Measurements from ENCODE around the gene TEPSIN.
A peak's percentile ranks its signal among the peaks of the same experiment; 100 is the strongest.

TEPSIN gene

DNA sequence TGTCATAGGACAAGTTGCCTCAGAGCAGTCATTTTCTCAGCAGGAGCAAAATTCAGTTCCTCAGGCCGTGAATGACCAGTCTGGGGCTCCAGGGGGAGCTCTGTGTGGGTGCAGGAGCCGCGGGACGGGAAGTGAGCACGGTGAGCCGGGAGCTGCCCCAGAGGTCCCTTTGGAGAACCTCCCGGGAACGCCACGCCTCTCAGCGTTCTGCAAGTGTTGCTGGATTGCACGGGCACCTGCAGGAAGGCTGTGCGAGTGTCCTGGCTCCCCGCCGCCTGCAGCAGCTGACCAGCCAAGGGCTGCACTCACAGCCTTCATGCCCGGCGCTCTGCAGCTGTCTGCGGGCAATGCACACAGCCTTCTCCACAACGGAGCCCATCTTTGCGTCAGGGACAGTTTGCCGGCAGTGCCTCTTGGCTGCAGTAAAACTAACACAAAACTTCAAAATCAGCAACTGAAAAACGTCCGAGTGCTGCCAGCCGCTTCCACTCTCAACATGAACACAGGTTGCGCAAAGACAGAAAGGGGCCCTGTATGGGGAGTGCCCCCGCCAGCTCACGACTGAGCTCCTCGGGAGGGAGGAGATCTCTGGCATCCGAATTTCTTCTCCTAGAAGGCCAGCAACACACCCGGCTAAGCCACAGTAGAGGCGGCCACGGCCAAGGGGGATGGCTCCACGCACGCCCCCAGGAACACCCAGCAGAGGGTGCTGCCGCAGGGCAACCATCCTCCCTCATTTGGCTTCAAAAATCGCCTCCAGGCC, 16.3 kb upstream of the TEPSIN start:
- Histone ChIP-seq H3K27ac (ENCODE audit: low read length) (no peak overlapping the region), H3F3A (ENCODE audit: insufficient read depth, low read length) (no peaks in the 10 kb centered on the region), H3K4me1 (ENCODE audit: low read length) (no peaks in the 10 kb centered on the region), H3K27me3 (replicated peaks; ENCODE audit: insufficient read depth, low read length) (no peaks in the 10 kb centered on the region), H3K9me2 (replicated peaks; ENCODE audit: insufficient read depth, low read length) (no peaks in the 10 kb centered on the region), H3K9ac (ENCODE audit: low read length) (no peak overlapping the region), H3K36me3 (replicated peaks; ENCODE audit: insufficient read depth, low read length) (peaks cover 3% of the 10 kb centered on the region; the same call in 1 of the 2 replicates), H3K79me2 (ENCODE audit: low read length) (no peaks in the 10 kb centered on the region), H2AFZ (ENCODE audit: low read length) (no peak overlapping the region), H3K9me3 (replicated peaks; ENCODE audit: insufficient read depth, low read length) (no peaks in the 10 kb centered on the region), H4K20me1 (ENCODE audit: insufficient read depth, low read length) (no peaks in the 10 kb centered on the region), H3K4me3 (ENCODE audit: low read length) (no peak overlapping the region), H3K4me2 (ENCODE audit: low read depth, low read length) (no peak overlapping the region)
- TF ChIP-seq EZH2phosphoT487 (IDR thresholded peaks at IDR 0.05; ENCODE audit: low read length) (no peak), EZH2 (optimal IDR thresholded peaks at IDR 0.05; ENCODE audit: low read depth, low read length) (no peak)
- TF ChIP-seq, protein P1, sequence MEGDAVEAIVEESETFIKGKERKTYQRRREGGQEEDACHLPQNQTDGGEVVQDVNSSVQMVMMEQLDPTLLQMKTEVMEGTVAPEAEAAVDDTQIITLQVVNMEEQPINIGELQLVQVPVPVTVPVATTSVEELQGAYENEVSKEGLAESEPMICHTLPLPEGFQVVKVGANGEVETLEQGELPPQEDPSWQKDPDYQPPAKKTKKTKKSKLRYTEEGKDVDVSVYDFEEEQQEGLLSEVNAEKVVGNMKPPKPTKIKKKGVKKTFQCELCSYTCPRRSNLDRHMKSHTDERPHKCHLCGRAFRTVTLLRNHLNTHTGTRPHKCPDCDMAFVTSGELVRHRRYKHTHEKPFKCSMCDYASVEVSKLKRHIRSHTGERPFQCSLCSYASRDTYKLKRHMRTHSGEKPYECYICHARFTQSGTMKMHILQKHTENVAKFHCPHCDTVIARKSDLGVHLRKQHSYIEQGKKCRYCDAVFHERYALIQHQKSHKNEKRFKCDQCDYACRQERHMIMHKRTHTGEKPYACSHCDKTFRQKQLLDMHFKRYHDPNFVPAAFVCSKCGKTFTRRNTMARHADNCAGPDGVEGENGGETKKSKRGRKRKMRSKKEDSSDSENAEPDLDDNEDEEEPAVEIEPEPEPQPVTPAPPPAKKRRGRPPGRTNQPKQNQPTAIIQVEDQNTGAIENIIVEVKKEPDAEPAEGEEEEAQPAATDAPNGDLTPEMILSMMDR (IDR thresholded peaks at IDR 0.05; ENCODE audit: low read length): no peak
- no peak for DNase-seq

GRCh38 chr17:81253358-81254131, 14.7 kb upstream of the TEPSIN start:
- H3K4me2 ChIP-seq (ENCODE audit: low read depth, low read length): no peak overlapping the region
- no peaks in the 10 kb centered on the region for H4K20me1 ChIP-seq (ENCODE audit: insufficient read depth, low read length)
- no peaks in the 10 kb centered on the region for H3K79me2 ChIP-seq (ENCODE audit: low read length)
- no peaks in the 10 kb centered on the region for H3K9me2 ChIP-seq (replicated peaks; ENCODE audit: insufficient read depth, low read length)
- no peaks in the 10 kb centered on the region for H3K27me3 ChIP-seq (replicated peaks; ENCODE audit: insufficient read depth, low read length)
- TF ChIP-seq, protein P1 (IDR thresholded peaks at IDR 0.05; ENCODE audit: low read length): peak; percentile 75
- TF ChIP-seq EZH2phosphoT487 (IDR thresholded peaks at IDR 0.05; ENCODE audit: low read length) (no peak), EZH2 (optimal IDR thresholded peaks at IDR 0.05; ENCODE audit: low read depth, low read length) (no peak)
- H3K4me1 ChIP-seq (ENCODE audit: low read length): no peaks in the 10 kb centered on the region
- H3K36me3 ChIP-seq (replicated peaks; ENCODE audit: insufficient read depth, low read length): no peaks in the 10 kb centered on the region; the same call in 1 of the 2 replicates
- H3K9me3 ChIP-seq (replicated peaks; ENCODE audit: insufficient read depth, low read length): no peaks in the 10 kb centered on the region
- no peak overlapping the region for H3K4me3 ChIP-seq (ENCODE audit: low read length)
- no peak overlapping the region for H3K9ac ChIP-seq (ENCODE audit: low read length)
- DNase-seq: no peak
- H3F3A ChIP-seq (ENCODE audit: insufficient read depth, low read length): no peaks in the 10 kb centered on the region
- no peak overlapping the region for H3K27ac ChIP-seq (ENCODE audit: low read length)
- no peak overlapping the region for H2AFZ ChIP-seq (ENCODE audit: low read length)

DNA sequence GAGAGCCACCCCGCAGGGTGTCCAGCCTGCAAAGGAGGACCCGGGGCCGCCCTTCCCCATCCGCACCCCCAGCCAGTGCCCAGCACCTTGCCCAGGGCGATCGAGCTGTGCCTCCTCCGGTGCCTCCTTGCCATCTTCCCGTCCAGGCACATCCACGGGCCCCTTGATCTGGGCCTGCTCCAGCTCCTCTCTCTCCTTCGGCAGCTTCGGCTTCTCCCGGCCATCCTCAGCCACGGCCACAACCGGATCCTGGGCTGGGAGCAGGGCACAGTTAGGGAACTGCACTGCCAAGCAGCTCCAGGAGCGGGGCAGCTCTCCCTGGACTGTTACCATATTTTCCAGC, 14.1 kb upstream of the TEPSIN start:
- Histone ChIP-seq H3K4me2 (ENCODE audit: low read depth, low read length) (no peak overlapping the region), H3K9ac (ENCODE audit: low read length) (no peak overlapping the region), H3K9me2 (replicated peaks; ENCODE audit: insufficient read depth, low read length) (no peaks in the 10 kb centered on the region), H3K4me1 (ENCODE audit: low read length) (no peaks in the 10 kb centered on the region), H3F3A (ENCODE audit: insufficient read depth, low read length) (no peaks in the 10 kb centered on the region), H2AFZ (ENCODE audit: low read length) (no peak overlapping the region), H3K27me3 (replicated peaks; ENCODE audit: insufficient read depth, low read length) (no peaks in the 10 kb centered on the region), H3K4me3 (ENCODE audit: low read length) (no peak overlapping the region), H4K20me1 (ENCODE audit: insufficient read depth, low read length) (no peaks in the 10 kb centered on the region), H3K36me3 (replicated peaks; ENCODE audit: insufficient read depth, low read length) (no peaks in the 10 kb centered on the region; the same call in 1 of the 2 replicates), H3K79me2 (ENCODE audit: low read length) (no peaks in the 10 kb centered on the region), H3K27ac (ENCODE audit: low read length) (no peak overlapping the region), H3K9me3 (replicated peaks; ENCODE audit: insufficient read depth, low read length) (no peaks in the 10 kb centered on the region)
- DNase-seq: no peak
- TF ChIP-seq EZH2phosphoT487 (IDR thresholded peaks at IDR 0.05; ENCODE audit: low read length) (no peak), EZH2 (optimal IDR thresholded peaks at IDR 0.05; ENCODE audit: low read depth, low read length) (no peak)
- TF ChIP-seq, protein P1 (IDR thresholded peaks at IDR 0.05; ENCODE audit: low read length): no peak
